NCI-H2196 treated with DMSO at 0.1 percent for 48 hours (cell line): ENCODE results near the gene MRRF.
"Not testable (repeated sequence)": the region's sequence is repeated elsewhere in the genome, so short reads cannot be mapped to it uniquely, and the experiment has no call there.

Experiments used
- DNase-seq: peaks from one replicate; lab custom pipeline; 2025; ENCODE audit not compliant: unreplicated experiment; lab: John Stamatoyannopoulos, UW

The MRRF gene

DNA sequence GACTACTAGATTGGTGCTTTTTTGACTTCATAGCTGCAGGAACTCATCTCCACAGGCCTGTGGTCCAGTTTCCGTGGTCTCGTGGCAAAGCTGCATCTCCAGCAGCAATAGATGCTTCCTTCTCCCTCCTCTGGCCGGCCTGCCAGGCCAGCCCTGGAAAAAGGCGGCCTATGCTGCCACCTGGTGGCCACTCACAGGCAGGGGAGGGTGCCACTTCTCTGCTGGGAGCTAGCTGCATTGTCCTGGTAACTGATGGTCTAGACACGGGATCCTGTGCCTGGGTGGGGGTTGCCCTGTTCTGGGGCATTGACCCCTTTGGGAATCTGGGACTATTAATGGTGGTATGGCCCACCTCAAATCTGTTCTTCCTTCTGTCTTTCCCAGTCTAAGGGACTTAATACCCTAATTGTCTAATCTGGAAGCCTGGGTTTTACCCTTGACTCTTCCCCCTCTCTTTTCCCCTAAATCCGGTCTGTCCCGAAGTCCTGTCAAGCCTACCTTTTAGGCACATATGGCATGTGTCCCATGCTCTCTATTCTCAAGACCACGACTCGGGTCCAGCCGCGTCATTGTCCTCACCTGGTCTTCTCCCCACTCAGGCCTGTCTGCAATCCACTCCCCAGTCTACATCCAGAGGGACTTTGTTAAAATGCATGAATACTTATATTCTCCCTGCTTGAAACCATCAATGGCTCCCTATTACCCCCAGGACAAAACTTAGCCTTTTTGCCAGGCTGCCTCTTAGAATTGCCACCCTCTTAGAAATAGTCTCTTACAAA lies 86.1 kb downstream of the MRRF start:
- DNase-seq, result peak; percentile 58

DNA sequence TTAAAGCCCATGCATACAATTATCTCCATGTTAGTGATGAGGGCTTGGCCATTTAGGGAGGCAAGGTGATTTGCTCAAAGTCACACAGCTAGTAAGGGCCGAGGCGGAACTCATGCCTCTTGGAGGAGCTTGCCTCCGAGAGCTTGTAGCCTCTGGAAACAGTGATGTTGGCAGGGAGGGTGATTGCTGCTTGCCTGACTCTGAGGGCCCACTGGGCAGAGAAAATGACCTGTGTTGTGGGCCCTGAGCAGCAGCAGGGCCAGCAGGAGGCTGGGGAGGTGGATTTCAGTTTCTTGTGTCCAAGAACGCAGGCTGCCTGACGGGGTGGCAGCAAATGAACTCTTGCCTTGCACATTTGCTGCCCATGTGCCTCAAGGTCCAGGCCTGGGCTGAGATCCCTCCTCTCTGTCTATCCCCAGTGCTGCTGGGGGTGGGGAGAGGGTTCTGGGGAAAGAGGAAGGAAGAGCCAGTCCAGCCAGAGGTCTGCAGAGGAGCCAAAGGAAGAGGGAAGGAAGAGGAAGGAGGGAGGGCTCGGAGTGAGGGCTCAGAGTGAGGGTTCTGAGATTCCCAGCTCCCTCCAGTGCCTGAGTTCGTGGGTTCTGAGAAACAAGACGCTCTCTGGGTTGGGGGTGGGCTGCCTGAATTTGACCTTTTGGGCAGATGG lies 90.0 kb downstream of the MRRF start:
- no peak for DNase-seq

DNA sequence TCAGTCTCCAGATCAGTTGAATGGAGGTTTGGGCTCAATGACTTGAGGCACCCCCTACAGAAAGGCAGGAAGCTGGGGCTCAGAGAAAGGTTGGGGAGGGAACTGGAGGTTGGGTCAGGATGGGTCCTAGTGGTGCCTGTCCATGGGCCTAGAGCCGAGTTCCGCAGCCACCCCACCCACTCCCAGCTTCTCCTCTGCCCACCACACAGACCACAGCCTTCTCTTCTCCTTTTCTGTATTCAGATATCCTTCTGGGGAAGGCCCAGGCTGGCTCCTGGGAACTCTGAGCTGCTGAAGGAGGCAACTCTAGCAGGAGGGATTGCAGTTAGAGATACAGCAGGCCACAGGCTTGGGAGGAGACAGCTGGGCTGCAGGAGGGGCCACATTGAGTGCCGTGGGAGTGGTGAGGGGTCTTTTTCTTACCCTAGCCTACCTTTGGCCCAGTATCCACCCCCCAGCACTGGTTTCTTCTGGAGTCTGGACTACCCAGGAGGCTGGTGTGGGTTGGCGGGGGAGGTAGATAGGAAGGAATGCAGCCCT lies 90.7 kb downstream of the MRRF start:
- DNase-seq, result no peak

DNA sequence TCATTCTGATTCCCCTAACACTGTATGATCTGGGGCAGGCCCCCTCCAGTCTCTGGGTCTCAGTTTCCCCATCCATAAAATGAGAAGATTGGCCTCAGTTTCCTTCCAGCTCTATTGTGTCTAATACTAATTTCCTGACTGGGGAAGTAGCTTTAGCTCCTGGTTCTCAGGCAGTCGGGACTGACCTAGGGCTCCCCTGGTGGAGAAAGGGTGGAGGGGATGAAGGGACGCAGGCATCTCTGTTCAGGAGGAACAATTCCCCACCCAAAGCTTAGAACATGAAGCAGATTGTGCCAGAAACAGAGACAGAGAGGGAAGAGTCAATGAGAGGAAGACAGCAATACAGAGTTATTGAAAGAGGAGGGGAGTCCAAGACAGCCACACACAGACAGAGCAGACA lies 91.9 kb downstream of the MRRF start:
- no peak for DNase-seq

DNA sequence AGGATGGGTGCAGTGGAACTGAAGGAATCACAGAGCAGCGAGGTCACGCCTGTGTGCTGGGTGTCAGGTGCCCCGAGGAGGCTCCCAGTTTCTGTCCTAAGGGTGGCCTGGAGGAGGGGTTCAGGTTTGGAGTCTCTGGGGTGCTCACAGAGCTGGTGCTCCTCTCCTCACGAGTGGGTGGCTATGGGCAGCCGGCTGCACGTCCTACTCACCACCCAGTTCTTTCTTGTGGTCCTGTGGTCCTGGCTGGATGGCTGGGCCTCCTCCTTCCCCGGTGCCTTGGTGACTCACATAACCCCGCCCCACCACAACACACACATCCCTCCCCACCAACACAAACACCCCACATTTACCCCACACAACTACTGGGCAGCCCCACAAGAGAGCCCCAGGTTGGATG lies 96.2 kb downstream of the MRRF start:
- DNase-seq, result no peak

DNA sequence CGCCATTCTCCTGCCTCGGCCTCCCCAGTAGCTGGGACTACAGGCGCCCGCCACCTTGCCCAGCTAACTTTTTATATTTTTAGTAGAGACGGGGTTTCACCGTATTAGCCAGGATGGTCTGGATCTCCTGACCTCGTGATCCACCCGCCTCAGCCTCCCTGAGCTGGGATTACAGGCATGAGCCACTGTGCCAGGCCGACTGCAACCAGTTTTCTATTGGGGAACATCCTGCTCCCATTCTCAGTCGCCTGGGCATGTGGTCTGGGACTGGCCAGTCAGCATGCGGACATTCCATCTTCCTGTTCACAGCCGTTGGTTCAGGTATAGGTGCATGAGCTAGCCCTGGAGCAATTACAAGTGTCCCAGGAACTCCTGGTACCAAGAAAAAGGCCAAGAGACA lies 98.4 kb downstream of the MRRF start:
- DNase-seq, result not testable (repeated sequence)

DNA sequence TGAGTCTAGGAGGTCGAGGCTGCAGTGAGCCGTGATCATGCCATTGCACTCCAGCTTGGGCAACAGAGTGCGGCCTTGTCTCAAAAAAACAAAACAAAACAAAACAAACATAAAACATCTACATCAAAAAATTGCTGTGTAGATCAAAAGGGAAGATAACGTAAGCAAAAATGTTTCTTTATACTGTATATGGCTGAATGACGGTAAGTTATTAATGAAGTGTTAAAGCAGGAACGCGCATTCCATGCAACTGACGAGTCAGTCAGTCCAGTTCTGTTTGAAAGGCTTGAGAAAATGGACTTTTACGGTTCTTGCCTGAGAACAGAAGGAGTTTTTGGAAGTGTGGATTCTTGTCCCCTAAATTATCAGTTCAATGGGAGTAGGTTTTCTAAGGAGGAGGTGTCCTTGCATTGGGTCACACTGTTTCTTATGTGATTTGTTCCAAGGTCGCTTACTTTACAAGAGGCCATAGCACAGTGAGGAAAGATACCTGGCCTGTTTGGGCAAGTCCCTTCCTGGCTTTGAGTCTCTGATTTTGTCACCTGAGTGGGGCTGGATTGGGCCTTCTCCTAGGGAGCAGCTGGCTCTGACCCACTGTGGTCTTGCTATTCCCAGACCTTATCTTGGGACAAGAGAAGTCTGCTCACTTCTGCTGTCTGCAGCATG lies 99.6 kb downstream of the MRRF start:
- DNase-seq, result no peak

DNA sequence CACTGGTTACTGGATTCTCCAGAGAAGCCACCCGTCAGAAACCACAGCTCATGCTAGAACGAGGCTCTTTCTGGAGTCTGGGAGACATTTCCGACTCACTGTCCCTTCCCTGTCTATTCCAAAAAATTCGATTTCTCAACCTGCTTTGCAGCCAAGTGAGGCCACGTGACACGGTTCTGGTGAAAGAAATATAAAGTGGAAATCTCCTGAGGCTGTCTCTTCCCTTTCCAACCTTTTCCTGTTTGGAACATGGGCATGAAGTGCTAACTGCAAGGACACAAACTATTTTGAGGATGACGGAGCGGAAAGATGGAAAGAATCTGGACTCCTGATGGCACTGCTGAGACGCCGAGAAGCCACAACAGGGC lies 100.1 kb downstream of the MRRF start:
- DNase-seq, result no peak

DNA sequence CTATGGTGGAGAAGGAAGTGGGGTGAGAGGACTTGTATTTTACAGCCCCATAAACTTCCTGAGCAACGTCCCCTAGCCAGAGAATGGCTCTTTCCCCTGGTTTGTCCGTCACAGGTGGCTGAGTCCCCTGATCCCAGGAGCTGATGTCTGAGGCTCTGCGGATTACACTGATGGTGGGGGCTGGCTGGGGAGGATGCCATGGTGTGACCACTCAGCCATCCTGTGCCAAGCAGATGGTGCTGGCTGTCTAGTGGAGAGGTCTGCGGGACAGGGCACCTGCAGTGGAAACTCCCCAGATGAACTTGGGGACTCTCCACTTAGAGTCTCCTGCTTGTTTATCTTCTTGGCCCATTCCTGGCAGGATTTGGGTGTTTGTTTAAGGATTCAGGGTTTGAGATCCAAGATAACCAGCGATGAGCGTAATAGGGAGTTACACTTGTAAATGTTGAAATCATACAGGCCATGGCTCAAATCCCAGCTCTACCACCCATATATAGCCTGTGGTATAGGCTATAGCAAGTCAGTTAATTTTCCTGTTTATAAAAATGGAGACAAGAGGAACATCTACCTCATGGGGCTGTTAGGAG lies 101.5 kb downstream of the MRRF start:
- DNase-seq, result no peak

DNA sequence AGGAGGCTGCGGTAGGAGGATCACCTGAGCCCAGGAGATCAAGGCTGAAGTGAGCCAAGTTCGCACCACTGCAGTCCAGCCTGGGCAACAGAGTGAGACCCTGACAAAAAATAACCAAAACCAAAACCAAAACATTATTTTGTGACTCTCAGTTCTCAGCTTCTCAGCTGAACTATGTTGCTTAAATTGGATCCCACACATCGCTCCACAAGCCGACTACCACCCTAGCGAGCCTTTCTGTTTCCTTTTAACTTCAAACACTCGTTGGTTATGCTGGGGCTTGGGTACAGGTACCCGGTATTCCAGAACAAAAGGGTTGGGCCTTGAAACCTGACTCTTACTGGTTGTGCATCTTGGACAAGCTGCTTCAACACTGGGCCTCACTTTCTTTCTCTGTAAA lies 102.4 kb downstream of the MRRF start:
- DNase-seq, result no peak

DNA sequence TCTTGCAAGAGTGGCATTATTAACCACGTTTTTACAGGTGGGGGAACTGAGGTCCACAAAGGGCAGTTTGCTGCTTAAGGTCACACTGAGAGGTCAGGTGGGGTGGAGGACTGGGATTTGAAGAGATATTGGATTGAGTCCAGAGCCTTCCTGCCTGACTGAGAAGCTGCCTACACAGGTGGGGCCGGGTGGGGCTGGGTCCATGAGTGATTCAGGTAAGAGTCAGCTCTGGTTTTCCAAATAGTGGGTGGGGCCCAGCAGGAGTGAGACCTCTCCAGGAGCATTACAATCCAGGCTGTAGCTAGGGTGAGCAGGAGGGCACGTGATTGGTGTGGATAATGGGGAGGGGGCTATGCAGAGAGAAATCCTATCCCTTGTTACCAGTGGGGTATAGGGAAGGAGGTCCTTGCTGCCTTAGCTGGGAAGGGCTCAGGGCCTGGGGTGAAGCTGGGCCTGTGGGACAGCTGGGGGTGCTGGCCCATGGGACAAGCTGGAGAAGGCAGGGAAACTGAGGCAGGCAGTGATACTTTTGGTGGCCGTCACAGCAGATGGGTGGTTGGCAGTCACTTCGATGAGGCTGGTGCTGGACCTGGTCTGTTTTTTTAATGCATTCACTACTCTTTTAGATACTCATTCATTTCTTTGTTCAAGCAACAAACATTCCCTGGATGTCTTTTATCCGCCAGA lies 103.2 kb downstream of the MRRF start:
- no peak for DNase-seq

DNA sequence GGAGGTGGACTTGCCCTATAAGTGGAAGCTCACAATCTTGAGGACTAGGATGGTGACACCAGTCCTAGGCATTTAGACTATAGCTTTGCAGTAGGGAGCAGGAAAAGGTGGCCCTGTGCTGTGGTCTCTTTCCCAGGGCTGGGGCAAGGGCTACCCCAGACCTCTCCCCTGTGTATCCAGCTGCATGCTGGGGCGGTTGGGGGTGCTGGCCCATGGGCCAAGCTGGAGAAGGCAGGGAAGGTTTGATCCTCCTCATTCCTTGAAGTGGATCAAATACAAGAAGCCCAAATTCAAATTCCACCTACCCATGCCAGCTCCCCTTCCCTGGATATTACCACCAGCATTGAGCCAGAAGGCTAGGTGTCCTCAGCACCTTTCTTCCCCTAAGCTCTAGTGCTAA lies 104.0 kb downstream of the MRRF start:
- DNase-seq, result no peak

DNA sequence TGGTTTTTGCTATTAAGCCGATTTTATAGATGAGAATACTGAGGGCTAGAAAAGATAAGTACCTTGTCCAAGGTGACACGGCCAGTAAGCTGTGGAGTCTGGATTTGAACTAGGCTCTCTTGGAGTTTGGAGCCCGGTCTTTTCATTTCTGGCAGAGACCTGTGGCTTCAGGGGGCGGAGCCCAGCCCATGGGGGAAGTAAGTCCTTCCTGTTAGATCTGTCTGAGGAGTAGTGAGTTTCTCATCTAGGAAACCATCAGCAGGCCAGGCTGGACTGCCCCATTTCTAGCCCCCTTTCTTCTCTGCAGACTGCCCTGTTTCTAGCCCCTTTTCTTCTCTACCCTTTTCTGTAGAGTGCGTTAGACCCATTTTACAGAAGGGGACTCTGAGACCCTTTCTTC lies 105.6 kb downstream of the MRRF start:
- DNase-seq, result no peak

DNA sequence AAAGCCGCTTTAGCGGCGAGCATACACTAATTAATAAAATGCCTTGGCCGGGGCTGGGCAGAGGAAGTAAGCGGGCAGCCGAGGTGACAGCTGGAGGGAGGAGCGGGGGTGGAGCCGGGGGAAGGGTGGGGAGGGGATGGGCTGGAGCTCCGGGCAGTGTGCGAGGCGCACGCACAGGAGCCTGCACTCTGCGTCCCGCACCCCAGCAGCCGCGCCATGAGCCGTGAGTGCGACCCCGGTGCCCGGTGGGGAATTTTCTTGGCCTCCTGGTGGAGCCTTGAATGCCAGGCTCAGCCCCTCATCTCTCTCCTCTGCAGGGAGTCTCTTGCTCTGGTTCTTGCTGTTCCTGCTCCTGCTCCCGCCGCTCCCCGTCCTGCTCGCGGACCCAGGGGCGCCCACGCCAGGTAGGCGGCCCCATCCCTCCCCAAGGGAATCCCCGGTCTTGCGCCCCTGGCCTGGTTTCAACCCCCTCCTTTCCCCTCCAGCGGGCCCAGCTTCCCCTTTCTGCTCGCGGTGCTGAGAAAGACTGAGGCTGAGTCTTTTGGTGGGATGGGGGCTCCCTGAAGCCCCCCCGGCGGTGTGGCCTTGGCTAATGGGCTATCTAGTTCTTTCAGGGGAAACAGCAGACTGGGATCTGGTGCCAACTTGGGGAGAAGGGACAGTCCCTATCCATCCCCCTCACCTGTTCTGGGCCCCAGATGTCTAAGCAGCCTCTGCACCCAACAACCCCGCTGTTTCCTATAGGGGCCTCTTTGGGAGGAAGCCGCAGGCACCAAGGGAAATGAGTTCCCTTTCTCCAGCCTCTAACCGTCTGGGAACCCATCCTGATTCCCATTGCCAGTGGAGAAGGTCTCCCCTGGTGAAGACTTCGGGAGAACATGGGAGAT lies 106.4 kb downstream of the MRRF start, which contains the start of gene PTGS1:
TSS of gene PTGS1 (plus strand) at position 156 of the 887 bp plus-strand sequence. CDS start at position 217, 61 bp downstream.
- no peak for DNase-seq

DNA sequence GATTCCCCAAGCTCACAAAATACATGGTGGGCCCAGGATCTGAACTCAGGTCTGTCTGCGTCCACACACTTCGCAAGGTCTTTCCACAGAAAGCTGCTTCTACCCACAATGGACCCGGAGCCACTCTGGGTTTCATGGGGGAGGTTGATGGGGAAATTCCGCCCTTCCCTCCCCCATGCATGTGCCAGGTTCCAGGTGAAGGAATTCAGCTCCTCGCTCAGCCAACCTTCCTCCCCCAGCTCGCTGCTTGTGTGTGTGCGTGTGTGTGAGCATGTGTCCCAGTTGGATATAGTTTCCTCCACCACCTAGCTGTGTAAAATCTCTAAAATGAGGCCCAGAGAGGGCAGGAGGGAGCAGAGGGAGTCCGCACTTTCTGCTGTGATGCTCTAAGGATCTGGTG lies 107.2 kb downstream of the MRRF start:
- no peak for DNase-seq

DNA sequence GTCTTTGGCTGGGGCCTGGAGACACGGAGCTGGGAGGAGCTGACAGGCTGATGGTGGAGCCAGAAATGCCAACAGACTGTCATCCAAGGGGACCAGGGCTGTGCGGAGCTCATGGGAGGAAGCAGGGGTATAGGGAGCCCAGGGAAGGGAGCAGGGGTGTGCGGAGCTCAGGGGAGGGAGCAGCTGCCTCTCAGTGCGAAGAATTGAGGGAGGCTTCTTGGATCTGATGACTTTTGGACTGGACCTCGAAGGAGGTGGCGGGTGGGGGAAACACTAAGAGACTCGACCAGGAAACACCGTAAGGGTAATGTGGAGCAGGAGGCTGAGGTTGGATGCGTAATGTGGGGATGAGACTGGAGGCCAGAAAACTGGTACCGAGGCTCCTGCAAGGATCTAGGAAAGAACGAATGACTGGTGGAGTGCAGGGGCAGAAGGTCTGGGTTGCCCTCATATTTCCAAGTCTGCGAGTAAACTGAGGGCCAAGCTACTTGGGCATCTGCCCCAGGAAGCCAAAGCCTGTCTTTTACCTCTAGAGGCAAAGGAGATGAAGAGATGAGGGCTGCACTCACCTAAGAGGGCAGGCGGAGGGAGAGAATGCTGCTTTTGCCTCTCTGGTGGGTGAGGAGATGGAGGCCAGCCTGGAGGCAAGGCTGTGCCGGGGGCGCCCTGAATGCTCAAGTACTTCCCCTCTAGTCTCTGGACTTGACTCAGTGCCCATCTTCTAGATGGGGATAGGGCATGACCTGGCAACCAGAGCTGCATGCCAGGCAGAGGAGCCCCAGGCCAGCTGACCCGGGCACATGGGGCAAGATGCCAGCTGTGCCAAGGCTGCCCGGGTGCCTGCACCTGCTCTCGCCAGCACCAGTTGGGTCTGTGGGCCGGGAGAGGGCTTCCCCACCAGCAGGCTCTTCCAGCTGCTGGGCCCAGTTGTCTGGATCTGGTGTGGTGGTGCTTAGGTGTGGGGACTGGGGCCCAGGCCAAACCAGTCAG lies 108.5 kb downstream of the MRRF start:
- peak; percentile 23 for DNase-seq

DNA sequence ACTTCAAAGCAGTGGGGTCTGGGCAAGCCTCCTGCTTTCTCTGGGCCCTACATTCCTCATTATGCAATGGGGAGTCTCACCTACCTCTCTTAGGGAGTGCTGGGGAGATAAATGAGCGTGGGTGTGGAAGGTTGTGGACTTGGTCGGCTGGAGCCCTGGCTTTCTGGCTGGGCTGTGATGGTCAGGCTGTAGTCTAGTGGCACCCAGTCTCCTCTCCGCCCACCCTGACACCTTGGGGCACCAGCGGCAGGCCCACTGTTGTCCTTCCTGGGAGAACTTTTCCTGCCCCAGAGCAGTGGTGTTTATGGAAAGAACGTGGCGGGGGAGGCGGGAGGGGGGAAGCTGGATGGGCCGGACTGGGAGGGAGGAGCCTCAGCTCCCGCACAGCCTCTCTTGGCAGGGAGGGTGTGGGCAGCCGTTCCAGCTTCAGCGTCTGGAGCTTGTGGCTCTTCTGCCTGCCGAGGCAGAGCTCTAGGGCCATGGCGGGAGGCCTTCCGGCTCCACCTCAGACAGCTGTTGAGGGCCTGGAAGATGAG lies 110.3 kb downstream of the MRRF start:
- DNase-seq, result peak; percentile 44

DNA sequence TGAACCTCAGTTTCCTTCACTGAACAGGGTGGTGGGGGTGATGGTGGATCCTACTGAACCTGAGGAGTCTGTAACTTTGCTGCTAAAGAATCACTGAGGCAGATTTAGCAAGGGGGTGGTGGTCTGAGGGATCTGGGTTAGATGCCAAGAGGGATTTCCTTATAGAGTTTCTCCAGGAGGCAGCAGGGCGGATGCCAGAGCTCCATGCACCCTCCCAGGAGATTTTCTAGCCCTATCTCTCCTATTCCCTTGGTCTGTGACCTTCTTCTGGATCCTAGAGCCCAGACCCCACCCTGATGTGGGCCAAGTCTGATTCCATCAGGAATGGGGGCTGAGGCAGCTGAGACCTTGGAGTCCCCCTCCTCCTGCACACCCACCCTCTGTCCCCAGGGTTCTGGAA lies 112.1 kb downstream of the MRRF start:
- DNase-seq, result no peak
